ENCODE measurements around the gene SCGB1C2.

SCGB1C2 gene

GRCh38 chr17:164303-165235, 27.2 kb downstream of the SCGB1C2 start:
- TF ChIP-seq, protein P1, sequence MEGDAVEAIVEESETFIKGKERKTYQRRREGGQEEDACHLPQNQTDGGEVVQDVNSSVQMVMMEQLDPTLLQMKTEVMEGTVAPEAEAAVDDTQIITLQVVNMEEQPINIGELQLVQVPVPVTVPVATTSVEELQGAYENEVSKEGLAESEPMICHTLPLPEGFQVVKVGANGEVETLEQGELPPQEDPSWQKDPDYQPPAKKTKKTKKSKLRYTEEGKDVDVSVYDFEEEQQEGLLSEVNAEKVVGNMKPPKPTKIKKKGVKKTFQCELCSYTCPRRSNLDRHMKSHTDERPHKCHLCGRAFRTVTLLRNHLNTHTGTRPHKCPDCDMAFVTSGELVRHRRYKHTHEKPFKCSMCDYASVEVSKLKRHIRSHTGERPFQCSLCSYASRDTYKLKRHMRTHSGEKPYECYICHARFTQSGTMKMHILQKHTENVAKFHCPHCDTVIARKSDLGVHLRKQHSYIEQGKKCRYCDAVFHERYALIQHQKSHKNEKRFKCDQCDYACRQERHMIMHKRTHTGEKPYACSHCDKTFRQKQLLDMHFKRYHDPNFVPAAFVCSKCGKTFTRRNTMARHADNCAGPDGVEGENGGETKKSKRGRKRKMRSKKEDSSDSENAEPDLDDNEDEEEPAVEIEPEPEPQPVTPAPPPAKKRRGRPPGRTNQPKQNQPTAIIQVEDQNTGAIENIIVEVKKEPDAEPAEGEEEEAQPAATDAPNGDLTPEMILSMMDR (IDR thresholded peaks at IDR 0.05): peak; percentile 52

DNA sequence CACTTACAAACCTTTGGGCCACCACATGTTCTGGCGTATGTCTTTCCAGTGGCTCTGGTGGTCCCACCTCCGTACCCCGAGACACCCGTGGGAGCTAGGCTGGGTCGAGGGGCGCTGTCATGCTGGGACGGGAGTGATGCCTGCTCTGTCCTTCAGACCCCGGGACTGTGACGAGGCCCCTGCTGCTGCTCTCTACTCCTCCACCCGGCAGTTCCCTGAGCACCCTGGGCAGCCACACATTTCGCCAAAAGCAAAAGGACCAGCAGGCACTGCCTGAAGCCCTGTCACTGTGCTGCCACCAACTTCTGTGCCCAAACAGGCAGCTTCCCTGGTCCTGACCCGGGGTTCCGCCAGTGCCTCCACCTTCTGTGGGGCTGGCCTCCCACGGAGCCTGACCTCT, 28.6 kb downstream of the SCGB1C2 start:
- TF ChIP-seq, protein P1 (IDR thresholded peaks at IDR 0.05): no peak

GRCh38 chr17:170130-170670, 32.8 kb downstream of the SCGB1C2 start:
- TF ChIP-seq, protein P1 (IDR thresholded peaks at IDR 0.05): no peak

DNA sequence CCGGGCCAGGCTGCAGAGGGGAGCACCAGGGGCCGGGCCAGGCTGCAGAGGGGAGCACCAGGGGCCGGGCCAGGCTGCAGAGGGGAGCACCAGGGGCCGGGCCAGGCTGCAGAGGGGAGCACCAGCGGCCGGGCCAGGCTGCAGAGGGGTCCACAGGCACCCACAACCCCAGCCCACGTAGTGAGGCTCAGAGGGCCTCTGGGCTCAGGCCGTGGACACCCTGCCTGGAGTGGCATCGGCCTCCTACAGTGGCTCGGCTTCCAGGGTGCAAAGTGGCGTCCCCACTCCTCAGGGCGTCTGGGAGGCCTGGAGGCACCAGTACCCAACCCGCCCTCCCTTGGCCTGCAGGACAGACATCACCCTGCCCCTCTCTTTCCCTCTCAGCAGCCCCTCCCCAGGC, 34.5 kb downstream of the SCGB1C2 start:
- TF ChIP-seq, protein P1 (IDR thresholded peaks at IDR 0.05): no peak

DNA sequence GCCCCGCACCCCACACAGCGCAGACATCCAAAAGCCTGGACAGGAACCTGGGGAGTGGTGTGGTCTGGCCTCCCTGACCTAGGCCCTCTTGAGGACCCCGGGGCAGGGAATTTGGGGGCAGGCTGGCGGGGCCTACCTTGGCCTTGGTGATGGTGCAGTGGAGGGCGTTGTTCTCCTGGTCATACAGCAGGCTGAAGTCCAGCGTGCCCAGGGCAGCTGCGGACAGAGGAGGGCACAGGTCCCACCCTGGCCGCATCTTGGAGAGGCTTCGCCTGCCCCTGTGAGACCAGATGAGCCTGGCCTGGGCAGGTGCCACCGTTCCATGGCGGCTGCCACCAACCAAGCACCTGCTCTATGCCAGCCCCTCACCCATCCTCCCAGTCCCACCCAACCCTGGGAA, 35.0 kb downstream of the SCGB1C2 start:
- TF ChIP-seq, protein P1 (IDR thresholded peaks at IDR 0.05): no peak

DNA sequence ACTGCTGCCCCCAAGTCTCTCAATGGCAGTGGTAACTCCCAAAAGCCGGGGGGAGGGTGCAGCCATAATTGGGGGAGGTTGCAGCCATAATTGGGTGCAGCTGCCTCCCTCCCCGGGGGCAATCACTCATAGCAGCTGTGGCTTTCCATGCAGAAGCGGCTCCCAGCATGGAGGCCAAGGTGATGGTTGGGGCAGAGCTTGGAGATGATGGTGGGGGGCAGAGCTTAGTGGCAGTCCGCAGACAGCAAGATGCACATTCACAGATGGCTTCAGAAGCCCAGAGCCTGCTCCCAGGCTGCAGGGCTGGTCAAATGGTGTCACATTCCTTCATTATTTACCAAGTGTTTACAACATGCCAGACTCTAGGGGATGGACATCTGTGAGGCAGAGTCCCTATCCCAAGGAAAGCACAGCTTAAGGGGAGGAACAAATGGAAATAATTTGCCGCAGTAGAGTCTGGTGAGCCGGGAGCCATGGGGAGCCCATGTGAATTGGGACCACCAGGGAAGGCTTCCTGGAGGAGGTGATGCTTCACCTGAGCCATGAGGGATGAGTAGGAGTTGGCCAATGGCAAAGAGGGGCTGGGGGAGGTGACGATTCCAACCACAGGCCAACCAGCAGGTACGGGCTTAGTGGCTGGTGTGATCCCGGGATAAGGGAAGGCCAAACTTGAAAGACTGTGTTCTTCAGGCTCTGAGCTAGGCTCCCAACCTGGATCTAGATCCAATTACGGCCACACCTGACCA, 36.0 kb downstream of the SCGB1C2 start:
- TF ChIP-seq, protein P1 (IDR thresholded peaks at IDR 0.05): no peak

DNA sequence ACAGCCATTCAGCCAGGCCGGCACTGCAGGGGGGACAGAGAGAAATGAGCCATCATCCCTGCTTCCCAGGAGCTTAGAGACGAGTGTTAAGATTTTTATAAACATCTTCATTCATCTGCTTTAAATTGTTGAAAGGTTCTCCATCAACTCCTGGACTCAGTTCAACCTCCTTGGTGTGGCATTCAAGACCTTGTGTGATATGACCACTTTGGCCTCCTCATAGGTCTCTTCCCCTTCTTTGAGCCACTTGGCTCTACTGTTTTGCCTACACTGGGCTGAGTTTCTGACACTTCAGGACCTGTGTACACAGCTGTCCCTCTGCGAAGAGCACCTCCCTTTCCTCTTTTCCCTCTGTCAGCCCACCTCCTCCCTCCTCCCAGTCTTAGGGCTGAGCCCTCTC, 39.8 kb downstream of the SCGB1C2 start:
- TF ChIP-seq, protein P1 (IDR thresholded peaks at IDR 0.05): no peak
